Uterine smooth muscle cell (primary cell): ENCODE data around the gene LAYN. TPM values are rescaled to one million over a fixed set of nuclear protein-coding genes. Genes with fewer than 3 reads are reported as not detected.

Experiments
- total RNA-seq: library from RNA; depleted of rRNA; stranded (reverse); fragments of >200 nt; gene quantifications from 2 replicates; pipeline ENCODE4 v1.2.3, GENCODE V29; 2014

Gene LAYN, protein sequence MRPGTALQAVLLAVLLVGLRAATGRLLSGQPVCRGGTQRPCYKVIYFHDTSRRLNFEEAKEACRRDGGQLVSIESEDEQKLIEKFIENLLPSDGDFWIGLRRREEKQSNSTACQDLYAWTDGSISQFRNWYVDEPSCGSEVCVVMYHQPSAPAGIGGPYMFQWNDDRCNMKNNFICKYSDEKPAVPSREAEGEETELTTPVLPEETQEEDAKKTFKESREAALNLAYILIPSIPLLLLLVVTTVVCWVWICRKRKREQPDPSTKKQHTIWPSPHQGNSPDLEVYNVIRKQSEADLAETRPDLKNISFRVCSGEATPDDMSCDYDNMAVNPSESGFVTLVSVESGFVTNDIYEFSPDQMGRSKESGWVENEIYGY
- total RNA-seq: 34.1 and 45.0 TPM in 2 replicates

DNA sequence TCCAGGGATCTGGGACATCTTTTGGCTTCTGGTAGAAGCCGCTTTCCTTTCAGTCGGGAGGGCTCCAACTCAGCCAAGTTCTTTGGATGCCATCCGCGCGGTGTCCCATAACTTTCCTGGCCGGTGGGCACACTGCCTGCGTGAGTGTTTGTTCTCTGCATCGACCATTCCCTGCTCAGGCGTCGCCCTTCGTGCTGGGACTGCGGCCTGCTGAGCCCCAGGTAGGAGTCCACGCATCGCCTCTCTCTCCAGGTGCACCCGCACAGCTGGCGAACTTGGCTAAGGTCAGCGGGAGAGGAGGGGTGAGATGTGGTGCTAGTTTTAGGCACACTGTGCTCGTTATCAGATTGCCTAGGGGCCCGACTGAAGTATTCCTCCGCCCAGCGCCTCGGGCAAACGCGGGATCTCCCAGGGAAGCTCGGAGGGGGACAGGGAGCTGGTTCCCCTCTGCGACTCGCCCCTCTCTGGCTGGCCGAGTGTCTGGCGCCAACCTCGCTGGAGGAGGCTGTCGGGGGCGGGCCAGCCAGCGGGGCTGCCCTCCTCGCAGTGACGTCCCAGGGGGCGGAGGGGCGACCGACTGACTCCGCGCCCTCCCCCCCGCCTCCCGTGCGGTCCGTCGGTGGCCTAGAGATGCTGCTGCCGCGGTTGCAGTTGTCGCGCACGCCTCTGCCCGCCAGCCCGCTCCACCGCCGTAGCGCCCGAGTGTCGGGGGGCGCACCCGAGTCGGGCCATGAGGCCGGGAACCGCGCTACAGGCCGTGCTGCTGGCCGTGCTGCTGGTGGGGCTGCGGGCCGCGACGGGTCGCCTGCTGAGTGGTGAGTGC is at the start of gene LAYN:
TSS of gene LAYN (plus strand) at position 607 of the 823 bp plus-strand sequence. CDS start at position 731, 124 bp downstream.

DNA sequence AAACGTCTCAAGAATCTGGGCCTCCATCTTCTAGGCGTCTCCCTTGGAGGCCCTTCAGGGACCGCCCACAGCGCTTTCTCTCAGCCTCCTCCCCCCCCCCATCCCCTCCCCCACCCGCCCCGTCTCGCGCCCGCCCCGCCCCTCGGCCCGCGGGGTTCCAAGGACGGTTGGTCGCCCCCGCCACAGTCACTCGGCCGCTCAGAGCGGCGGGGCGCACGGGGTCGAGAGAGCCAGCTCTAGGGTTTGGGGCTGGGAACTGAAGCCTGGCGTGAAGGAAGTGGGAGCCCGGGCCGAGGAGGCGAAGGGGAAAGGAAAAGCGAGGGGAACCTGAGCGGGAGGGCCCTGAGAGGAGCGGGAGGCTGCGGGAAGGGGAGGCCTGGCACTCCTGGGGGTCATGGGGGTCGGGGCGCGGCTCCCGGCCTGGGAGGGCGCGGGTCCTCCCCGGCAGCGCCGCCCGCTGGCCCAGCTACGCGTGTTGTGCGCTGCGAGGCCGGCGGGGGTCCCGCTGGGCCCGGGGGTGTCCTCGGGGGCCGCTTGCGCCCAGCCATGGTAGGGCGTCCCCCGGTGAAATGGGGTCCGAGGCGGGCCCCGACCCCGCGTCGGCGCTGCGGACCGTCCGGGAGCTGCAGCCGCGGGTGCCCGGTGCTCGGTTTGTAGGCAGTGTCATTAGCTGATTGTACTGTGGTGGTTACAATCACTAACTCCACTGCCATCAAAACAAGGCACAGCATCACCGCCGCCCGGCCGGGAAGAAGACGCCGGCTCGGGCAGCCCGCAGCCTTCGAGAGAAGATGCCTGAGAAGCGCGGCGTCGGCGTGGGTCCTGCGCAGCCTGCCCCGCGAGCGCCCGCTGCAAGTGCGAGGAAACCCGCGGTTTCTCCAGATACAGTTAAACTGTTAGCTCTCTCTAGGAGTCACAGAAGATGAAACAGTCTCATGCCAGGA is 28.0 kb upstream of the LAYN start, which contains the start of gene BTG4:
TSS of gene BTG4 (minus strand) at position 91 of the 944 bp plus-strand sequence. CDS start 13,610 bp downstream, outside the sequence.

DNA sequence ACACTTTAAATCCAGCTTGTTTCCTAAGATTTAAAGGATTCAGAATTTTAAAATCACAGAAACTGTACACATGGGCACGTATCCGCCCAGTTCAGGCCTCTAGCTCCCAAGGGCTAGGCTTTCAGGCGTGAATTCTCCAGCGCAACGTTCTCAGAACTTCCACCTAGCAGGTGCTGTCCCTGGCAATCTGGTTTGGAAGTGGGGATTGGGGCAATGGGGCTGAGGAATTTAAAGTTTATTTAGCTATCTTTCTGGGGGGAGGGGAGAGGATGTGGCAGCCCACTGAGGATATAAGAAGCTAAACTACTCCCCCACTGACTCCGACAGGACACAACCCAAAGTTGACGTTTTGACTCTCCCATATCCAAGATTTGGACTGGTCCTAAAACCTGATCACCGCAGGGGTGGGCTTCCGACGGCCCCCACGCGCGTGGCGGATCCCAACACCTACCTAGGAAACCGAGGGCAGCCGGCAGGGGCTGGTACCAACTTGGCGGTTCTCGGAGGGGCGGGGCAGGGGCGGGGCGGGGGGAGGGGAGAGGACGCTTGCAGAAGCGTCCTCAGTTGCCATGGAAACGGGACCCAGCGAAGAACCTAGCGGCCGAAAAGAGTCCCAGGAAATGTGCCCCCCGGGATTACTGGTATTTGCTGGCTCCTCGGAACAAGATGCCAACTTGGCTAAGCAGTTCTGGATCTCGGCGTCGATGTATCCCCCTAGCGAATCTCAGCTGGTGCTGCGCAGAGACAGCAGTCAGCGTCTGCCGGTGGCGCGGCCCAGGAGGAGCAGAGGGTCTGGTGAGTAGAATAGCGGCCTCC is 26.1 kb upstream of the LAYN start, which contains the start of gene HOATZ:
TSS of gene HOATZ (plus strand) at position 563 of the 816 bp plus-strand sequence. CDS start at position 570, 7 bp downstream.

DNA sequence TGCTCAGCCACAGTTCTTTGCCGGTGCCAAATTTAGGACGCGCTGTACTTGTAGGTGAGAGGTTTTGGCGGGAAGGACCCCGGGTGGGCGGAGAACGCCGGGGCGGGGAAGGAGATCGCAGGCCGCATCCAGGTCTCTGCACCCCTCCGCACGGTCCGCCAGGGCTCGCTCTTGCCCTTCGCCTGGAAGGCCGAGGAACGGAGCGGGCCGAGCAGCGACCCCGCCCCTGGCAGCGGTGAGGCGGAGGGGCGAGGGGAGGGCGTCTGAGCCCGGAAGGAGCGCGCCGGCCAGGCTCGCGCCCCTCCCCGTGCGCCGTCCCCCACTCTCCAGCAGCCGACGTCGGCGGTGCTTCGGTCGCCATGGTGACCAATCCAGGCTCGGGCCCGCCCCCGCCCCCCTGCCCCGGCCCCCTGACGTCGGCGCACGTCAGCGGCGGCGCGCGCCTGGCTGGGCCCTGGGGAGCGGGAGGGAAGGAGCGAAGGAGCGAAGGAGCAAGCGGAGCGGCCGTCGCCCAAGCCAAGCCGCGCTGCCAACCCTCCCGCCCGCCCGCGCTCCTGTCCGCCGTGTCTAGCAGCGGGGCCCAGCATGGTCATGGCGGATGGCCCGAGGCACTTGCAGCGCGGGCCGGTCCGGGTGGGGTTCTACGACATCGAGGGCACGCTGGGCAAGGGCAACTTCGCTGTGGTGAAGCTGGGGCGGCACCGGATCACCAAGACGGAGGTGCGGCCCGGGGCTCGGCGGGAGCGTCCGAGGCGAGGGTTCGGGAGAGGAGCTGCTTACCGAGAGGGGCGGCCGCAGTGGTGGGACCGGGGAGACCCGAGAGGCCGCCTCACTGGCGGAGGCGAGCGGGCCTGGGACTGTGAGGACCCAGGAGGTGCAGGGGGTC is 61.7 kb downstream of the LAYN start, which contains the start of gene SIK2:
TSS of gene SIK2 (plus strand) at position 471 of the 886 bp plus-strand sequence. CDS start at position 586, 115 bp downstream.

Other genes with a start within 250 kb of the LAYN start
- 0.12 TPM in 1 of 2 replicates, not detected in the other for gene POU2AF3, start 242.2 kb upstream of the LAYN start, total RNA-seq
- not detected in 2 replicates for gene POU2AF1, start 161.4 kb upstream of the LAYN start, total RNA-seq
- gene BTG4, start 28.3 kb upstream of the LAYN start, total RNA-seq: not detected in 2 replicates
- under 0.01 TPM in 1 of 2 replicates, not detected in the other for gene HOATZ, start 25.9 kb upstream of the LAYN start, total RNA-seq
- 5.9 and 6.1 TPM in 2 replicates for gene SIK2, start 61.7 kb downstream of the LAYN start, total RNA-seq
- gene PPP2R1B, start 225.7 kb downstream of the LAYN start, total RNA-seq: 33.5 and 51.5 TPM in 2 replicates